ENCODE results near the gene ARRDC2. TPM values are rescaled to one million over a fixed set of nuclear protein-coding genes. Genes with fewer than 3 reads are reported as not detected.
A peak's percentile ranks its signal among the peaks of the same experiment; 100 is the strongest.

Gene ARRDC2
- 639 and 667 TPM in 2 replicates for total RNA-seq
- total RNA-seq (2013), result 67.6 TPM
- 131 and 202 TPM in 2 replicates for polyA plus RNA-seq
- 130 and 142 TPM in 2 replicates for polyA minus RNA-seq

DNA sequence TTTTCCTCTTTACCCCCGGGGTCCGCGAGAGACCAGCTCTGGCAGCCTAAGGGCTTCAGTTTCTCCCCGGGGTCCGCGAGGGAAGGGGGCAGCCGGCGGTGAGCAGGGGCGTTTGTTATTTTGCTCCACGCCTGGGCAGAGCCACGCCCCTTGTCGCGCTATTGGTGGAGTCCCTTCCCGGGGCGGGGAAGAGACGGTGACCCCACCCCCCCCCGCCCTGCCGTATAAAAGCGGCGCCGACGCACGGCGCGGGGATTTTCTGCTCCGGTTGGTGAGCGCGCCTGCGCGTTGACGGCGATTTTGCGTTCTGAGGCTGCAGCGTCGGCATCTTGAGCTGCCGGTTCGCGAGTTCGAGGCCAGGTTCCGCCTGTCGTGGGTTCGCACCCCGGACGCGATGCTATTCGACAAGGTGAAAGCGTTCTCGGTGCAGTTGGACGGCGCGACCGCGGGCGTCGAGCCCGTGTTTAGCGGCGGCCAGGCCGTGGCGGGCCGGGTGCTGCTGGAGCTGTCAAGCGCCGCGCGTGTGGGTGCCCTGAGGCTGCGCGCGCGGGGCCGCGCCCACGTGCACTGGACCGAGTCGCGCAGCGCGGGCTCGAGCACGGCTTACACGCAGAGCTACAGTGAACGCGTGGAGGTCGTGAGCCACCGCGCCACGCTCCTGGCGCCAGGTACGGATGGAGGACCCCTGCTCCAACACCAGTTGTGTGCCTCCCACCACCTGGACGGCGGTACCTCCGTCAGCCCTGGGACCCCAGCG, at the start of gene ARRDC2:
TSS of gene ARRDC2 (plus strand) at position 254 of the 757 bp plus-strand sequence. CDS start at position 395, 141 bp downstream.
- Mint-ChIP-seq H3K4me1 (peaks cover 39% of the 10 kb centered on the region), H3K4me3 (peak within 1 kb of the TSS; percentile 98), H3K9me3 (ENCODE audit: insufficient read depth) (no peaks in the 10 kb centered on the region), H3K27ac (peak within 1 kb of the TSS; percentile 94), H3K27me3 (no peaks in the 10 kb centered on the region)
- Histone ChIP-seq H3K27ac (ENCODE audit: low read length in 2 of 2) (peak within 1 kb of the TSS; percentile 90 to 93), H3K4me1 (ENCODE audit: control insufficient read depth in 2 of 2, insufficient read depth in 2 of 2, low read length in 2 of 2) (peaks cover 24 to 33% of the 10 kb centered on the region in 2 donors), H3K9ac (ENCODE audit: low read length) (peak within 1 kb of the TSS; percentile 66), H4K20me1 (ENCODE audit: control insufficient read depth, insufficient read depth, low read length, poor library complexity, severe bottlenecking) (peaks cover 30% of the 10 kb centered on the region), H3K79me2 (ENCODE audit: control insufficient read depth, insufficient read depth, low read length) (peaks cover 42% of the 10 kb centered on the region), H3K9me3 (ENCODE audit: control extremely low read depth in 1 of 3, control insufficient read depth in 2 of 3, insufficient read depth in 1 of 3, low read length in 2 of 3) (peaks cover 0 to 5% (median 0%) of the 10 kb centered on the region in 3 donors), H3K36me3 (replicated peaks in 1 of 2; ENCODE audit: control extremely low read depth in 1 of 2, control insufficient read depth in 1 of 2, extremely low read depth in 1 of 2, insufficient read depth in 2 of 2, low read length in 1 of 2) (peaks cover under 1 to 44% of the 10 kb centered on the region in 2 experiments), H3K27me3 (replicated peaks in 1 of 4; ENCODE audit: control extremely low read depth in 1 of 4, control insufficient read depth in 3 of 4, insufficient read depth in 4 of 4, low read length in 3 of 4) (no peaks in the 10 kb centered on the region), H3K4me3 (ENCODE audit: control extremely low read depth in 1 of 5, extremely low read depth in 1 of 5, insufficient read depth in 1 of 5, low read depth in 2 of 5, low read length in 4 of 5) (peak within 1 kb of the TSS; percentile 31 to 68 (median 56)), H3K4me2 (replicated peaks; ENCODE audit: low read depth, low read length, poor library complexity, severe bottlenecking) (peak within 1 kb of the TSS; percentile 95), H2AFZ (ENCODE audit: insufficient read depth, low read depth, low read length, poor library complexity, severe bottlenecking) (no peak within 1 kb of the TSS)
- DNase-seq, result peak; percentile 96
- TF ChIP-seq, protein P1, sequence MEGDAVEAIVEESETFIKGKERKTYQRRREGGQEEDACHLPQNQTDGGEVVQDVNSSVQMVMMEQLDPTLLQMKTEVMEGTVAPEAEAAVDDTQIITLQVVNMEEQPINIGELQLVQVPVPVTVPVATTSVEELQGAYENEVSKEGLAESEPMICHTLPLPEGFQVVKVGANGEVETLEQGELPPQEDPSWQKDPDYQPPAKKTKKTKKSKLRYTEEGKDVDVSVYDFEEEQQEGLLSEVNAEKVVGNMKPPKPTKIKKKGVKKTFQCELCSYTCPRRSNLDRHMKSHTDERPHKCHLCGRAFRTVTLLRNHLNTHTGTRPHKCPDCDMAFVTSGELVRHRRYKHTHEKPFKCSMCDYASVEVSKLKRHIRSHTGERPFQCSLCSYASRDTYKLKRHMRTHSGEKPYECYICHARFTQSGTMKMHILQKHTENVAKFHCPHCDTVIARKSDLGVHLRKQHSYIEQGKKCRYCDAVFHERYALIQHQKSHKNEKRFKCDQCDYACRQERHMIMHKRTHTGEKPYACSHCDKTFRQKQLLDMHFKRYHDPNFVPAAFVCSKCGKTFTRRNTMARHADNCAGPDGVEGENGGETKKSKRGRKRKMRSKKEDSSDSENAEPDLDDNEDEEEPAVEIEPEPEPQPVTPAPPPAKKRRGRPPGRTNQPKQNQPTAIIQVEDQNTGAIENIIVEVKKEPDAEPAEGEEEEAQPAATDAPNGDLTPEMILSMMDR (IDR thresholded peaks at IDR 0.05), result no peak
- no peak for TF ChIP-seq EZH2 (IDR thresholded peaks at IDR 0.05; ENCODE audit: borderline replicate concordance, insufficient read depth, low read depth, low read length, poor library complexity, severe bottlenecking)
- POLR2A ChIA-PET, result interaction anchor here (0.6 to 10.2 kb wide), 22 partner anchors 9 to 272 kb away, joined by 3 to 137 read pairs (median 6); partner anchors contain the start of genes IL12RB1 and PIK3R2
- 15% methylated on average over 92 of the region's 92 CpGs for WGBS (ENCODE audit: insufficient coverage)
- CTCF ChIA-PET, result interaction anchor here (1.1 to 23.7 kb wide), 24 partner anchors 9 to 246 kb away, joined by 3 to 345 read pairs (median 8); partner anchors contain the start of genes CCDC124 and PIK3R2
- intact Hi-C loops (cut with micrococcal nuclease), result loop anchor here (1.0 to 2.0 kb wide), 6 partner anchors 16 to 245 kb away; partner anchors contain the start of gene MAST3
- peak; percentile 86 for ATAC-seq (ENCODE audit: low read depth)

Data from B cell (primary cell).